Astrocyte (in vitro differentiated cells and primary cell): ENCODE data around the gene SIK3. TPM values are rescaled to one million over a fixed set of nuclear protein-coding genes. Genes with fewer than 3 reads are reported as not detected.

Source experiments
- DNase-seq: peaks from one replicate; pipeline ENCODE4 v3.0.0-alpha.2; 2010; ENCODE audit warnings: low read depth
- FAIRE-seq: peaks from 2 replicates; lab custom pipeline; 2011; peaks lifted over from hg19 to GRCh38; lab: Jason Lieb, UNC
- H2AFZ ChIP-seq: 2 replicates; pipeline ENCODE4 v1.6.0; 2012; ENCODE audit warnings: low read depth, low read length, inconsistent platforms
- H3K27ac ChIP-seq: 2 replicates; pipeline ENCODE4 v1.5.1; 2011; ENCODE audit warnings: low read depth, low read length, inconsistent platforms
- H3K27me3 ChIP-seq: 2 replicates; pipeline ENCODE4 v1.6.0; 2011; ENCODE audit warnings: low read length, inconsistent platforms; ENCODE audit not compliant: insufficient read depth
- H3K36me3 ChIP-seq: 2 replicates; pipeline ENCODE4 v1.5.1; 2011; ENCODE audit warnings: low read length, inconsistent platforms; ENCODE audit not compliant: insufficient read depth
- H3K4me1 ChIP-seq: 2 replicates; pipeline ENCODE4 v1.5.1; 2011; ENCODE audit warnings: low read length, inconsistent platforms; ENCODE audit not compliant: insufficient read depth
- H3K4me2 ChIP-seq: 2 replicates; pipeline ENCODE4 v1.6.0; 2012; ENCODE audit warnings: low read length, inconsistent platforms
- H3K4me3 ChIP-seq: 2 replicates; pipeline ENCODE4 v1.5.1; 2011; ENCODE audit warnings: low read depth, mild to moderate bottlenecking, low read length, inconsistent platforms; ENCODE audit not compliant: insufficient read depth
- H3K79me2 ChIP-seq: 2 replicates; pipeline ENCODE4 v1.6.0; 2012; ENCODE audit warnings: mild to moderate bottlenecking, low read length, inconsistent platforms; ENCODE audit not compliant: insufficient read depth
- H3K9ac ChIP-seq: 2 replicates; pipeline ENCODE4 v1.6.0; 2012; ENCODE audit warnings: mild to moderate bottlenecking, low read length, inconsistent platforms
- H3K9me3 ChIP-seq: 2 replicates; pipeline ENCODE4 v1.5.1; 2012; ENCODE audit warnings: low read depth, mild to moderate bottlenecking, low read length, inconsistent platforms; ENCODE audit not compliant: insufficient read depth
- H4K20me1 ChIP-seq: 2 replicates; pipeline ENCODE4 v1.6.0; 2012; ENCODE audit warnings: low read length, inconsistent platforms; ENCODE audit not compliant: insufficient read depth
- H3K27ac Mint-ChIP-seq: one replicate; pipeline ENCODE4 v1.8.0; 2021; ENCODE audit warnings: mild to moderate bottlenecking, mixed read lengths; ENCODE audit not compliant: unreplicated experiment
- H3K27me3 Mint-ChIP-seq: one replicate; pipeline ENCODE4 v1.8.0; 2021; ENCODE audit warnings: low read depth, mixed read lengths; ENCODE audit not compliant: unreplicated experiment
- H3K36me3 Mint-ChIP-seq: one replicate; pipeline ENCODE4 v1.8.0; 2021; ENCODE audit warnings: low read depth, mixed read lengths; ENCODE audit not compliant: unreplicated experiment
- H3K4me1 Mint-ChIP-seq: one replicate; pipeline ENCODE4 v1.8.0; 2021; ENCODE audit warnings: low read depth, mixed read lengths; ENCODE audit not compliant: unreplicated experiment
- H3K4me3 Mint-ChIP-seq: one replicate; pipeline ENCODE4 v1.8.0; 2021; ENCODE audit warnings: mild to moderate bottlenecking, moderate library complexity, mixed read lengths; ENCODE audit not compliant: unreplicated experiment
- H3K9me3 Mint-ChIP-seq: one replicate; pipeline ENCODE4 v1.8.0; 2021; ENCODE audit warnings: mild to moderate bottlenecking, mixed read lengths; ENCODE audit not compliant: unreplicated experiment
- CTCF ChIP-seq: IDR thresholded peaks from 2 replicates; pipeline ENCODE4 v1.5.1; 2011; ENCODE audit warnings: low read depth, mild to moderate bottlenecking, inconsistent platforms, low read length, moderate library complexity; ENCODE audit not compliant: insufficient read depth
- EZH2 ChIP-seq: IDR thresholded peaks from 2 replicates; pipeline ENCODE4 v1.6.1; 2012; ENCODE audit warnings: mild to moderate bottlenecking, low read length, inconsistent platforms; ENCODE audit not compliant: insufficient read depth
- total RNA-seq: library from RNA; stranded (reverse); gene quantifications from 2 replicates; pipeline ENCODE4 v1.2.1, GENCODE V29; 2021

SIK3 gene
- total RNA-seq, 1 donor from 2014 or later = 34.4 TPM

- H3K36me3 ChIP-seq = no peaks in the 10 kb centered on the region
- H3K4me1 ChIP-seq = no peaks in the 10 kb centered on the region
- H3K9ac ChIP-seq = no peak overlapping the region
- Mint-ChIP-seq H3K4me1 (peaks cover 34% of the 10 kb centered on the region), H3K9me3 (no peaks in the 10 kb centered on the region), H3K27me3 (no peaks in the 10 kb centered on the region), H3K4me3 (no peak overlapping the region), H3K27ac (peak overlapping the region; percentile 19), H3K36me3 (peaks cover 2% of the 10 kb centered on the region)
- FAIRE-seq = no peak
- no peak overlapping the region for H2AFZ ChIP-seq
- H3K79me2 ChIP-seq = peaks cover 63% of the 10 kb centered on the region
- H3K27me3 ChIP-seq = no peaks in the 10 kb centered on the region
- H3K4me2 ChIP-seq = no peak overlapping the region
- H4K20me1 ChIP-seq = peaks cover 57% of the 10 kb centered on the region
- H3K27ac ChIP-seq = no peak overlapping the region
- TF ChIP-seq EZH2 = no peak
- TF ChIP-seq CTCF = no peak
- H3K4me3 ChIP-seq = no peak overlapping the region
- no peaks in the 10 kb centered on the region for H3K9me3 ChIP-seq
- DNase-seq = no peak
Measured at GRCh38 chr11:117084992-117085391, 13.2 kb downstream of the SIK3 start.

GRCh38 chr11:117083011-117083935 lies 15.0 kb downstream of the SIK3 start:
- H3K27ac ChIP-seq = no peak overlapping the region
- TF ChIP-seq CTCF = no peak
- no peak for TF ChIP-seq EZH2
- peaks cover 58% of the 10 kb centered on the region for H4K20me1 ChIP-seq
- H3K4me2 ChIP-seq = no peak overlapping the region
- no peak overlapping the region for H2AFZ ChIP-seq
- Mint-ChIP-seq H3K4me1 (peaks cover 26% of the 10 kb centered on the region), H3K36me3 (peaks cover 2% of the 10 kb centered on the region), H3K4me3 (no peak overlapping the region), H3K27ac (no peak overlapping the region), H3K9me3 (no peaks in the 10 kb centered on the region), H3K27me3 (no peaks in the 10 kb centered on the region)
- no peak overlapping the region for H3K9ac ChIP-seq
- no peaks in the 10 kb centered on the region for H3K36me3 ChIP-seq
- H3K9me3 ChIP-seq = no peaks in the 10 kb centered on the region
- H3K4me3 ChIP-seq = no peak overlapping the region
- FAIRE-seq (no peak), DNase-seq (no peak)
- peaks cover 71% of the 10 kb centered on the region for H3K79me2 ChIP-seq
- H3K4me1 ChIP-seq = no peaks in the 10 kb centered on the region
- no peaks in the 10 kb centered on the region for H3K27me3 ChIP-seq

- FAIRE-seq (no peak), DNase-seq (no peak)
- Mint-ChIP-seq H3K4me1 (peaks cover 33% of the 10 kb centered on the region), H3K4me3 (no peak overlapping the region), H3K27ac (no peak overlapping the region), H3K27me3 (no peaks in the 10 kb centered on the region), H3K36me3 (peaks cover under 1% of the 10 kb centered on the region), H3K9me3 (no peaks in the 10 kb centered on the region)
- H3K4me1 ChIP-seq = no peaks in the 10 kb centered on the region
- peaks cover 60% of the 10 kb centered on the region for H4K20me1 ChIP-seq
- peaks cover 71% of the 10 kb centered on the region for H3K79me2 ChIP-seq
- no peak overlapping the region for H3K27ac ChIP-seq
- H3K4me3 ChIP-seq = no peak overlapping the region
- H3K27me3 ChIP-seq = no peaks in the 10 kb centered on the region
- H3K4me2 ChIP-seq = no peak overlapping the region
- TF ChIP-seq EZH2 (no peak), CTCF (peak; percentile 9)
- no peaks in the 10 kb centered on the region for H3K9me3 ChIP-seq
- H3K36me3 ChIP-seq = no peaks in the 10 kb centered on the region
- no peak overlapping the region for H3K9ac ChIP-seq
- H2AFZ ChIP-seq = no peak overlapping the region
Measured at GRCh38 chr11:117081908-117082307, 16.3 kb downstream of the SIK3 start.
